Left lung (tissue), 10 donors: ENCODE data around the gene NOTCH1. TPM values are rescaled to one million over a fixed set of nuclear protein-coding genes. Genes with fewer than 3 reads are reported as not detected.

ENCODE experiments used
- ATAC-seq: fragments of 200-7000 bp; cut with Tn5 transposase; one replicate; pipeline ENCODE4 v1.9.1; 2020; ENCODE audit warnings: moderate library complexity
- DNase-seq, 4 donors: peaks; one replicate each; pipeline ENCODE4 v3.0.0-alpha.2; 2013 to 2020
- H3K27ac ChIP-seq, 2 donors: fragments of 200-600 bp; sonication (generic) in 1 of 2; one replicate each; pipeline versions ENCODE4 v1.5.0 to v1.8.0; 2020 to 2021
- H3K27me3 ChIP-seq, 2 donors: fragments of 200-600 bp; sonication (generic) in 1 of 2; one replicate each; pipeline versions ENCODE4 v1.5.0 to v1.8.0; 2020 to 2021
- H3K36me3 ChIP-seq, 2 donors: fragments of 200-600 bp; sonication (generic) in 1 of 2; one replicate each; pipeline versions ENCODE4 v1.5.0 to v1.8.0; 2020 to 2021
- H3K4me1 ChIP-seq, 2 donors: fragments of 200-600 bp; one replicate each; pipeline ENCODE4 v1.8.0; 2021
- H3K4me3 ChIP-seq, 2 donors: fragments of 200-600 bp; sonication (generic) in 1 of 2; one replicate each; pipeline versions ENCODE4 v1.5.0 to v1.8.0; 2020 to 2021; ENCODE audit warnings: mild to moderate bottlenecking in 1 of 2
- H3K9me3 ChIP-seq, 2 donors: fragments of 200-600 bp; sonication (generic) in 1 of 2; one replicate each; pipeline versions ENCODE4 v1.5.0 to v1.8.0; 2020 to 2021
- intact Hi-C, 2 donors: fragments of 100-400 bp; cut with DNase I; formaldehyde crosslinking; loops; one replicate each; pipeline versions ENCODE4 v1.11.2 to v1.14.2; 2022
- polyA plus RNA-seq, 6 donors: library from polyadenylated mRNA; unstranded; fragments of 120-200 nt; gene quantifications; one replicate each; pipeline ENCODE4 v1.2.1, GENCODE V29; 2013; ENCODE audit not compliant: insufficient read length in 6 of 6
- total RNA-seq, 2 donors: library from RNA; stranded (reverse); fragmentation: NEBNext Ultra II Directional; extraction: Animal tissue kit (Norgen Biotek cat#: 25700); gene quantifications; one replicate each; pipeline ENCODE4 v1.2.1, GENCODE V29; 2021
- TF ChIP-seq, protein P1 (sequence below), 2 donors: fragments of 200-600 bp; sonication (generic) in 1 of 2; IDR thresholded peaks; one replicate each; pipeline versions ENCODE4 v1.5.0 to v1.8.0; 2021; ENCODE audit warnings: antibody characterized with exemption in 2 of 2
- donor health status: DM: no; HTN: yes; CAD: no.
- donor health status: DM: no; HTN: no; CAD: no.

Gene NOTCH1
- total and polyA plus RNA-seq, 8 donors = 21.7 to 102 (median 33.7) TPM

DNA sequence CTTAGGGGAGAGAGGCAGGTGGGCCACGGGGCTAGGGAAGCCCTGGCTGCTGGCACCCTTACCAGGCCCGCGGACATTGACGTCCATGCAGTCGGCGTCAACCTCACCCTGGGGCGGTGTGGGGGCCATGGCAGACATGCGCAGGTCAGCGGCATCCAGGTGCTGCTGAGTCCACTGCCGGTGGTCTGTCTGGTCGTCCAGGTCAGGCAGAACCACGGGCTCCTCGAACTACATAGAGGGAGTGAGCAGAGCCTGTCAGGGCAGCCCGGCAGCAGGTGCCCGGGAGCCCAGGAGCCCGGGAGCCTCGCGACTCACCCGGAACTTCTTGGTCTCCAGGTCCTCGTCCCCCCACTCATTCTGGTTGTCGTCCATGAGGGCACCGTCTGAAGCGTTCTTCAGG lies 44.2 kb downstream of the NOTCH1 start:
- ATAC-seq = no peak
- H3K9me3 ChIP-seq = no peaks in the 10 kb centered on the region

DNA sequence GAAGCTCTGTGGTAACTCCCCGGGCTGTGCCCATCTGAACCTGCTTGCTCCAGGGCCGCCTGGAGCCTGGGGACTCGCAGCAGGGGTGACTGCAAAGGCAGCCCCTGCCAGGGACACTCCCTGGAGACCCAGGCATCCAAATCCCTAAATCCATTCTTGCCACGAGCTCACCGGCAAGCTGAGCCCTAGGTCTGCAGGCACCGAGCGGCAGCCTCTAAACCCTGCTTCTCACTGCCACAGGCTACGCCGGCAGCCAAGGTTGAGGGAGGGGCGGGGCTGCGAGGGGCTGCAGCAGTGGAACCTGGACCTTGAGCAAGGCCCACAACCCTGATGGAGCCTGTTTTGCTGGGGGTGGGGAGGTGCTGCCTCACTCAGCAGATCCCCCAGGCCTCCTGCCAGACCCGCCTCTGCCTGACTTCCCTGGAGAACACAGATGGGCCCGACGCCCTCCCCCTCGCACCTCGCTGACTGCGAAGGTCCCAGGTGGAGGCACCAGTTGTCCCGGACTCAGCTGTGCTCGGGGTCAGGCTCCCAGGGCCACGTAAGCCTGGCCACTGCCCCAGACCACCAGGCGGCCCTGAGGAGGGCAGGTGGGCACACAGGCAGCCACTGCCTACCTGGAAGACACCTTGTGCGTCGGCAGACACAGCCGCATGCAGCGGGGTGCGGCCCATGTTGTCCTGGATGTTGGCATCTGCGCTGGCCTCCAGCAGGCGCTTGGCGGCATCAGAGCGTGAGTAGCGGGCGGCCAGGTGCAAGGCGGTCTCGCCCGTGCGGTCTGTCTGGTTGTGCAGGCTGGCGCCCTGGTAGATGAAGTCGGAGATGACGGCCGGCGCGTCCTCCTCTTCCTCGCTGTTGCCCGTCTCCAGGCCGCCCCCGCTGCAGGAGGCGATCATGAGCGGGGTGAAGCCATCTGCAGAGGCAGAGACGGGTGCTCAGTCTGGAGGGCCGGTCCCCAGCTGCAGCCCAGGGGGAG lies 45.6 kb downstream of the NOTCH1 start:
- intact Hi-C loops = no loop called here
- Histone ChIP-seq H3K4me3 (no peak overlapping the region), H3K9me3 (no peaks in the 10 kb centered on the region), H3K36me3 (peaks cover 0 to 100% of the 10 kb centered on the region in 2 donors), H3K4me1 (no peaks in the 10 kb centered on the region), H3K27ac (no peak overlapping the region), H3K27me3 (no peaks in the 10 kb centered on the region)
- DNase-seq (no peak), ATAC-seq (no peak)
- TF ChIP-seq, protein P1, sequence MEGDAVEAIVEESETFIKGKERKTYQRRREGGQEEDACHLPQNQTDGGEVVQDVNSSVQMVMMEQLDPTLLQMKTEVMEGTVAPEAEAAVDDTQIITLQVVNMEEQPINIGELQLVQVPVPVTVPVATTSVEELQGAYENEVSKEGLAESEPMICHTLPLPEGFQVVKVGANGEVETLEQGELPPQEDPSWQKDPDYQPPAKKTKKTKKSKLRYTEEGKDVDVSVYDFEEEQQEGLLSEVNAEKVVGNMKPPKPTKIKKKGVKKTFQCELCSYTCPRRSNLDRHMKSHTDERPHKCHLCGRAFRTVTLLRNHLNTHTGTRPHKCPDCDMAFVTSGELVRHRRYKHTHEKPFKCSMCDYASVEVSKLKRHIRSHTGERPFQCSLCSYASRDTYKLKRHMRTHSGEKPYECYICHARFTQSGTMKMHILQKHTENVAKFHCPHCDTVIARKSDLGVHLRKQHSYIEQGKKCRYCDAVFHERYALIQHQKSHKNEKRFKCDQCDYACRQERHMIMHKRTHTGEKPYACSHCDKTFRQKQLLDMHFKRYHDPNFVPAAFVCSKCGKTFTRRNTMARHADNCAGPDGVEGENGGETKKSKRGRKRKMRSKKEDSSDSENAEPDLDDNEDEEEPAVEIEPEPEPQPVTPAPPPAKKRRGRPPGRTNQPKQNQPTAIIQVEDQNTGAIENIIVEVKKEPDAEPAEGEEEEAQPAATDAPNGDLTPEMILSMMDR (IDR thresholded peaks at IDR 0.05) = no peak

More for the DNA sequence above, 44.2 kb downstream of the NOTCH1 start:
- no peak for DNase-seq
- H3K4me1 ChIP-seq = no peaks in the 10 kb centered on the region
- H3K27ac ChIP-seq = no peak overlapping the region
- TF ChIP-seq, protein P1 (IDR thresholded peaks at IDR 0.05) = no peak
- H3K27me3 ChIP-seq = no peaks in the 10 kb centered on the region
- no peak overlapping the region for H3K4me3 ChIP-seq
- H3K36me3 ChIP-seq = peaks cover 0 to 100% of the 10 kb centered on the region in 2 donors
- intact Hi-C loops = no loop called here

- no peaks in the 10 kb centered on the region for H3K4me1 ChIP-seq
- intact Hi-C loops = no loop called here
- TF ChIP-seq, protein P1 (IDR thresholded peaks at IDR 0.05) = no peak
- no peak for ATAC-seq
- H3K4me3 ChIP-seq = no peak overlapping the region
- no peaks in the 10 kb centered on the region for H3K27me3 ChIP-seq
- H3K27ac ChIP-seq = no peak overlapping the region
- H3K9me3 ChIP-seq = no peaks in the 10 kb centered on the region
- H3K36me3 ChIP-seq = peaks cover 0 to 100% of the 10 kb centered on the region in 2 donors
- DNase-seq = no peak
Observed at GRCh38 chr9:136499071-136499934, 46.5 kb downstream of the NOTCH1 start.

DNA sequence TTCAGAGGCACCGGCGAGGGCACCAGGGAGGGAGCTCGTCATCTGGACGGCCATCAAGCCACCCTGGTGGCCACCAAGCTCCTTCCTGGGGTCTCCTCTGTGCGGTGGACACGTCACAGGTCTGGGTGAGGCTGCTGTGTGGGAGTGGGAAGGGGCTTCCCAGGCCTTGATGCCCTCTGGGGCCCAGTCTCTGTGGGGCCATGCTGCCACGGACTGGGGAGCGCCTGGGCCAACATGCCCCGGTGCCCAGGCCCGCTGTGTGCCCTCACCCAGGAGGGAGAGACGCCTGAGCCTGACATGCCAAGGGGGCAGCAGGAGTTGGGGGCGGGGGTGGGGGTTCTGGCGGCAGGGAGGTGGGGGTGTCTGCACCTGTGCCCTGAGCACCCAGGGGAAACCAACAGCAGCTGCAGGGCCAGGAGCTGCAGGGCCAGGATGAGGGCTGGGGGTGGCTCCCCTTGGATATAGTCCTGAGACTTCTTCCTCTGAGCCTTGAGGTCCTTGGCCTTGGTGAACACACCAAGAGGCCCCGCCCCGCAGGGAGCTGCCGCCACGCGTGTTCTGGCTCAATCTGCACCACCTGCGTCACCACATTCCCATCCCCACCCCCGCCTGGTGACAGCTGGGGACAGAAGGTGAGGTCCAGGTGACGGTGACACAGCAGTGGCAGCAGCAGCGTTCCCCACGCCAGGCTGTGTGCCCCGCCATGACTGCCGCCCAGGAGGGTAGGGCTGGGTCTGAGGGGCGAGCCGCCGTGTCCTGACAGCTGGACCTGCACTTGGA lies 47.7 kb downstream of the NOTCH1 start:
- peaks cover 0 to 94% of the 10 kb centered on the region in 2 donors for H3K36me3 ChIP-seq
- TF ChIP-seq, protein P1 (IDR thresholded peaks at IDR 0.05) = no peak
- no peak for DNase-seq
- no peaks in the 10 kb centered on the region for H3K9me3 ChIP-seq
- ATAC-seq = no peak
- intact Hi-C loops = no loop called here
- no peak overlapping the region for H3K27ac ChIP-seq
- H3K27me3 ChIP-seq = no peaks in the 10 kb centered on the region
- H3K4me3 ChIP-seq = no peak overlapping the region
- H3K4me1 ChIP-seq = no peaks in the 10 kb centered on the region
